ENCODE measurements around the gene DNAI7. TPM values are rescaled to one million over a fixed set of nuclear protein-coding genes. Genes with fewer than 3 reads are reported as not detected.

Gene DNAI7
- total RNA-seq, 1 experiment from 2014 or later = 0.10 TPM

GRCh38 chr12:25197608-25198007, 2.6 kb upstream of the DNAI7 start:
- H3K4me3 ChIP-seq (ENCODE audit: low read depth in 2 of 2, low read length in 2 of 2) = no peak overlapping the region
- no peaks in the 10 kb centered on the region for H3K9me3 ChIP-seq (ENCODE audit: control insufficient read depth, insufficient read depth, low read depth, low read length)
- ATAC-seq (no peak), DNase-seq (ENCODE audit: low read depth, low spot score) (no peak)
- no peak overlapping the region for H3K27ac ChIP-seq (ENCODE audit: low read length)
- TF ChIP-seq POLR2AphosphoS5 (IDR thresholded peaks at IDR 0.05; ENCODE audit: low read depth, low read length) (no peak), REST (IDR thresholded peaks at IDR 0.05; ENCODE audit: insufficient read depth in 1 of 2, low read depth in 2 of 2, low read length in 1 of 2) (no peak)
- ChIA-PET POLR2A (interaction anchor here (0.7 kb wide), 1 partner anchor 121 kb away, joined by 3 read pairs; no protein-coding TSS in a partner anchor), CTCF (no interaction called here)
- in situ Hi-C loops (cut with HindIII; ENCODE audit: low pct_unique_long_range_greater_than_20kb, low sequenced_read_pairs) (no loop called here), intact Hi-C loops (cut with micrococcal nuclease; ENCODE audit: unreplicated experiment) (no loop called here)
- H3K36me3 ChIP-seq (ENCODE audit: control insufficient read depth, insufficient read depth, low read length) = no peaks in the 10 kb centered on the region
- BruUV-seq (replicated peaks) = no TSS peak
- peaks cover 16% of the 10 kb centered on the region for H3K4me1 ChIP-seq (ENCODE audit: control insufficient read depth, insufficient read depth, low read length)
- H3K27me3 ChIP-seq (ENCODE audit: control insufficient read depth, insufficient read depth, low read length) = no peaks in the 10 kb centered on the region

DNA sequence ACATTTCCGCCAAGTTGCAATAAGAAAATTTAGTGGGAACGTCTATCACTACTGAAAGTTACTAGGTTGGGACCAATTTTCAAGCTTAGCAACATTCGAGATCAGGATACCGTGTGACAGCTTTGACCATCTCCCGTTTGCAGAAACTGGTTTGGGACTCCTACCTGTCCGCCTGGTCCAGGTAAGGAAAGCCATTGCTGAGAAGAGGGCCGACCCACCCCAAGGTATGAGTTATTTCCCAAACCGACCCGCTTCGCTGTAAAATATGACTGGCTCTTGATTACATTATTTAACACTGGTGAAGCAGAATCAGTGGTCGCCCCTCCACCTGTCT, 271 bp downstream of the DNAI7 start:
- in situ Hi-C loops (cut with HindIII; ENCODE audit: low pct_unique_long_range_greater_than_20kb, low sequenced_read_pairs) = no loop called here
- peak; percentile 58 for ATAC-seq

More for the DNA sequence above, 271 bp downstream of the DNAI7 start:
- Histone ChIP-seq H3K27me3 (ENCODE audit: control insufficient read depth, insufficient read depth, low read length) (no peaks in the 10 kb centered on the region), H3K27ac (ENCODE audit: low read length) (no peak overlapping the region; the same call in 1 of the 2 replicates), H3K9me3 (ENCODE audit: control insufficient read depth, insufficient read depth, low read depth, low read length) (no peaks in the 10 kb centered on the region), H3K4me3 (ENCODE audit: low read depth in 2 of 2, low read length in 2 of 2) (peak overlapping the region; percentile 71 to 83), H3K36me3 (ENCODE audit: control insufficient read depth, insufficient read depth, low read length) (no peaks in the 10 kb centered on the region), H3K4me1 (ENCODE audit: control insufficient read depth, insufficient read depth, low read length) (peaks cover 16% of the 10 kb centered on the region)
- no peak for DNase-seq (ENCODE audit: low read depth, low spot score)
- no TSS peak for BruUV-seq (replicated peaks)
- CTCF ChIA-PET = interaction anchor here (0.6 to 1.1 kb wide), 4 partner anchors 18 to 193 kb away, joined by 3 to 6 read pairs (median 5); no protein-coding TSS in a partner anchor
- intact Hi-C loops (cut with micrococcal nuclease; ENCODE audit: unreplicated experiment) = no loop called here
- TF ChIP-seq REST (IDR thresholded peaks at IDR 0.05; ENCODE audit: insufficient read depth in 1 of 2, low read depth in 2 of 2, low read length in 1 of 2) (no peak), POLR2AphosphoS5 (IDR thresholded peaks at IDR 0.05; ENCODE audit: low read depth, low read length) (no peak), SIN3A (IDR thresholded peaks at IDR 0.05; ENCODE audit: borderline replicate concordance, insufficient read depth, low read depth, low read length) (no peak), TCF7L2 (IDR thresholded peaks at IDR 0.05; ENCODE audit: low read depth, low read length) (no peak)
- TF ChIP-seq, protein P1, sequence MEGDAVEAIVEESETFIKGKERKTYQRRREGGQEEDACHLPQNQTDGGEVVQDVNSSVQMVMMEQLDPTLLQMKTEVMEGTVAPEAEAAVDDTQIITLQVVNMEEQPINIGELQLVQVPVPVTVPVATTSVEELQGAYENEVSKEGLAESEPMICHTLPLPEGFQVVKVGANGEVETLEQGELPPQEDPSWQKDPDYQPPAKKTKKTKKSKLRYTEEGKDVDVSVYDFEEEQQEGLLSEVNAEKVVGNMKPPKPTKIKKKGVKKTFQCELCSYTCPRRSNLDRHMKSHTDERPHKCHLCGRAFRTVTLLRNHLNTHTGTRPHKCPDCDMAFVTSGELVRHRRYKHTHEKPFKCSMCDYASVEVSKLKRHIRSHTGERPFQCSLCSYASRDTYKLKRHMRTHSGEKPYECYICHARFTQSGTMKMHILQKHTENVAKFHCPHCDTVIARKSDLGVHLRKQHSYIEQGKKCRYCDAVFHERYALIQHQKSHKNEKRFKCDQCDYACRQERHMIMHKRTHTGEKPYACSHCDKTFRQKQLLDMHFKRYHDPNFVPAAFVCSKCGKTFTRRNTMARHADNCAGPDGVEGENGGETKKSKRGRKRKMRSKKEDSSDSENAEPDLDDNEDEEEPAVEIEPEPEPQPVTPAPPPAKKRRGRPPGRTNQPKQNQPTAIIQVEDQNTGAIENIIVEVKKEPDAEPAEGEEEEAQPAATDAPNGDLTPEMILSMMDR (IDR thresholded peaks at IDR 0.05) = no peak
- POLR2A ChIA-PET = interaction anchor here (0.7 to 1.0 kb wide), 4 partner anchors 56 to 806 kb away, joined by 3 to 4 read pairs (median 3); partner anchors contain the start of gene KRAS
